ENCODE measurements around the gene SDCCAG8.
A peak's percentile ranks its signal among the peaks of the same experiment; 100 is the strongest.
"Not testable (repeated sequence)": the region's sequence is repeated elsewhere in the genome, so short reads cannot be mapped to it uniquely, and the experiment has no call there.

Gene SDCCAG8

DNA sequence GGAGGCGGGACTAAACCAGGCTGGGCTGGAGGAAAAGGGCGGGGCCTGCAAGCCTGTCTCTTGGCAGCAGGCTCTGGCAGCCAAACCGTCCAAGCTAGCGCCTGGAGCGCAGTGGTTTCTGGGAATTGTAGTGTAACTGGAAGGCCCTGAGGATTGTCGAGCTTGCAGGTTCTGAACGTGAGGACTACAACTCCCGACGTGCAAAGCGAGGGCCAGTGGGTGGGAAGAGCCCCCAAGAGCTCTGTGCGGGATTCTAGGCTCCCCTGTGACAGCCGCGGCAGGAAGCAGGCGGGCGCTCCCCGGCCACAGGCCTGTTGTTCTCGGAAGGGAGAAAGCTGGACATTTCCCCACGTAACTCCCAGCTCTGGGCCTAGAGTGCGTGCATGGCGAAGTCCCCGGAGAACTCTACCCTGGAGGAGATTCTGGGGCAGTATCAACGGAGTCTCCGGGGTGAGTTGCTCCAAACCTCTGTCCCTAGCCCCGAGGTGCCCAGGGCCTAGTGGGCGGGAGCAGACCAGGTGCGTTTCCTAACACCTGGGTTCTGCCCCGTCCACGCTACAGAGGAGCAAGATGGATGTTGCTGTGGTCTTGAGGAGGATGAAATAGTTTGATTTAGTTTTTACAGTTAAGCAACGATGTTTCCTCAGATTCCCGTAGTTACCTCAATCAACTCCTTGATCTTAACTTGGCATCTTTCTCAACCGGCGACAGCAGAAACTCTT lies at the start of gene SDCCAG8:
TSS of gene SDCCAG8 (plus strand) at position 251 of the 722 bp plus-strand sequence. CDS start at position 384, 133 bp downstream.
- no peaks in the 10 kb centered on the region for H3K36me3 ChIP-seq (ENCODE audit: control insufficient read depth in 1 of 2, insufficient read depth in 2 of 2, low read length in 2 of 2)
- no peaks in the 10 kb centered on the region for H3K9me3 ChIP-seq (ENCODE audit: control insufficient read depth in 1 of 2, low read length in 2 of 2)
- no peaks in the 10 kb centered on the region for H3K27me3 ChIP-seq (ENCODE audit: control insufficient read depth in 1 of 2, insufficient read depth in 2 of 2, low read length in 2 of 2)
- H3K9ac ChIP-seq (ENCODE audit: low read depth in 1 of 2, low read length in 2 of 2), result peak within 1 kb of the TSS; percentile 87 to 89
- H3K4me3 ChIP-seq (ENCODE audit: low read depth in 1 of 2, low read length in 2 of 2), result peak within 1 kb of the TSS; percentile 89 to 95
- H3K27ac ChIP-seq (ENCODE audit: low read depth, low read length), result peak within 1 kb of the TSS; percentile 98
- H3K4me1 ChIP-seq (ENCODE audit: control insufficient read depth in 1 of 2, insufficient read depth in 2 of 2, low read length in 2 of 2), result peaks cover 17 to 29% of the 10 kb centered on the region in 2 donors

DNA sequence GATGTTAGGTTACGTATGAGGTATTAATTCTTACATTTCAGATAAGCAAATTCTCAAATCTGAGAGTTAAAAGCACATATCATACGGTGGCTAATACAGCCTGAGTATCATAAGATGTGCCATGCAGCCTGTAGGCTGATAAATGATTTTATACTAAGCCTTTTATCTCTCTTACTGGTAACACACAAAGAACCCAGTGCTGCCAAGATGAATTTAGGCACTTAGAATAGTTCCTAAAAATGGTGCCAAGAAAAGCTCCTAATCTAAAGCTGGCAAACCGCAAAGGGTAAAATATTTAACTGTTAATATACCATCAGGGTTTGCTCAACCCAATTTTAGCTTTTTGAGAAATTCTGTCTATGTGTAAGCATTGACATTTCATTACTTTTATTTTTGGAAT lies 43.9 kb upstream of the SDCCAG8 start:
- H3K4me1 ChIP-seq (ENCODE audit: control insufficient read depth in 1 of 2, insufficient read depth in 2 of 2, low read length in 2 of 2); H3K4me3 ChIP-seq (ENCODE audit: low read depth in 1 of 2, low read length in 2 of 2); H3K9me3 ChIP-seq (ENCODE audit: control insufficient read depth in 1 of 2, low read length in 2 of 2); H3K27me3 ChIP-seq (ENCODE audit: control insufficient read depth in 1 of 2, insufficient read depth in 2 of 2, low read length in 2 of 2); H3K27ac ChIP-seq (ENCODE audit: low read depth, low read length); H3K9ac ChIP-seq (ENCODE audit: low read depth in 1 of 2, low read length in 2 of 2); H3K36me3 ChIP-seq (ENCODE audit: control insufficient read depth in 1 of 2, insufficient read depth in 2 of 2, low read length in 2 of 2): not testable (repeated sequence)

DNA sequence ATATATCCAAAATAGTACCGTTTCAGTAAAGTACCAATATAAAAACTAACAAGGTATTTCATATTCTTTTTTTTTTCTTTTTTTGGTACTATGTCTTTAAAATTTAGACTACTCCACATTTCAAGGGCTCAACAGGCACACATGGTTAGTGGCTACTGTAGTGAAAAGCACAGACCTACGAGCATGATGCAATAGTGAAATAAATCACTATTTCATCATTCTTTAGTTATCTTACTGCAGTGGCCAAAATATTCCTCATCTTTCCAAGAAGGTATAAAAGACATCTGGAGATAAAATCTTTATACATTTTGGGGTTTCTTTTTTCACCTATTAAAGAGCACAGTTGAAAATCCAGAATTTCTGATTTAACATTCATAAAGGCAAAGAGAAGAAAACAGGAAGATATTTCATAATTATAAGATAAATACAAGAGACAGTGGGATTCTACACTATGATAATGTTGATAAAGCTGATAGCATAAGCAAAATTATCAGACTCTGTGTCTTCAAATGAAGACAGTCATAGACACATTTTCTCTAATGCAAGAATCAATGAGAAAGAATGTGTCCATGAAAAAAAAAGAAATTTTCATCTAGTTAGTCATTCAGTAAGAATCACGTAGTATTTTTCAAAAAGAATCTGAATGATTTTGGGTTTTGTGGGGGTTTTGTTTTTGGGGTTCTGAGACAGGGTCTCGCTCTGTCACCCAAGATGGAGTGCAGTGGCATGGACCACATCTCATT lies 42.6 kb upstream of the SDCCAG8 start:
- H3K27ac ChIP-seq (ENCODE audit: low read depth, low read length), result no peak overlapping the region
- H3K36me3 ChIP-seq (ENCODE audit: control insufficient read depth in 1 of 2, insufficient read depth in 2 of 2, low read length in 2 of 2), result peaks cover 0 to 4% of the 10 kb centered on the region in 2 donors
- H3K4me3 ChIP-seq (ENCODE audit: low read depth in 1 of 2, low read length in 2 of 2), result no peak overlapping the region

DNA sequence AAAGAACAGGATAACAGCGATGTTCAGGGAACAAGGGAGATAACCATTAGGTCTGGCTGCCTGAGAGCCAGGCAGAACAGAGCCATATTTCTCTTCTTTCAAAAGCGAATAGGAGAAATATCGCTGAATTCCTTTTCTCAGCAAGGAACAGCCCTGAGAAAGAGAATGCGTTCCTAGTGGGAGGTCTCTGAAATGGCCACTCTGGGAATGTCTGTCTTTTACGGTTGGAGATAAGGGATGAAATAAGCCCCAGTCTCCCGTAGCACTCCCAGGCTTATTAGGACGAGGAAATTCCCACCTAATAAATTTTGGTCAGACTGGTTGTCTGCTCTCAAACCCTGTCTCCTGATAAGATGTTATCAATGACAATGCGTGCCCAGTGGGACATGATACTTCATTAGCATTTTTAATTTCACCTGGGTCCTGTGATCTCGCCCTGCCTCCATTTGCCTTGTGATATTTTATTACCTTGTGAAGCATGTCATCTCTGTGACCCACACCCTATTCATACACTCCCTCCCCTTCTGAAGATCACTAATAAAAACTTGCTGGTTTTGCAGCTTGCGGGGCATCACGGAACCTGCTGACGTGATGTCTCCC lies 40.5 kb upstream of the SDCCAG8 start:
- H3K4me1 ChIP-seq (ENCODE audit: control insufficient read depth in 1 of 2, insufficient read depth in 2 of 2, low read length in 2 of 2); H3K36me3 ChIP-seq (ENCODE audit: control insufficient read depth in 1 of 2, insufficient read depth in 2 of 2, low read length in 2 of 2); H3K27ac ChIP-seq (ENCODE audit: low read depth, low read length); H3K9me3 ChIP-seq (ENCODE audit: control insufficient read depth in 1 of 2, low read length in 2 of 2); H3K27me3 ChIP-seq (ENCODE audit: control insufficient read depth in 1 of 2, insufficient read depth in 2 of 2, low read length in 2 of 2); H3K4me3 ChIP-seq (ENCODE audit: low read depth in 1 of 2, low read length in 2 of 2); H3K9ac ChIP-seq (ENCODE audit: low read depth in 1 of 2, low read length in 2 of 2): not testable (repeated sequence)

More for the DNA sequence above, 42.6 kb upstream of the SDCCAG8 start:
- Histone ChIP-seq H3K9me3 (ENCODE audit: control insufficient read depth in 1 of 2, low read length in 2 of 2) (no peaks in the 10 kb centered on the region), H3K9ac (ENCODE audit: low read depth in 1 of 2, low read length in 2 of 2) (no peak overlapping the region), H3K4me1 (ENCODE audit: control insufficient read depth in 1 of 2, insufficient read depth in 2 of 2, low read length in 2 of 2) (no peaks in the 10 kb centered on the region), H3K27me3 (ENCODE audit: control insufficient read depth in 1 of 2, insufficient read depth in 2 of 2, low read length in 2 of 2) (no peaks in the 10 kb centered on the region)

DNA sequence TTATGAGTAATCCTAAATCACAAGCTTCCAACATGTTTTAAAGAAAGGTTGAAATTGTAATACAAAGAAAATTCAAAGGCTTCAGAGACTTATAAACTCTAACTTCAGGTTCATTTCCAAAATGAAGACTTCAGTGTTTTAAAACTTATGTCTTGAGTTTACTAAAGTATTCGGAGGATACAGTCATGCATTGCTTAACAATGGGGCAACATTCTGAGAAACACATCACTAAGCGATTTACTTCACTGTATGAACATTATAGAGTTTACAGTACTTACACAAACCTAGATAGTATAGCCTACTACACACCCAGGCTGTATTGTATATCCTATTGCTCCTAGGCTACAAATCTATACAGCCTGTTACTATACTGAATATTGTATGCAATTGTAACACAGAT lies 39.1 kb upstream of the SDCCAG8 start:
- no peak overlapping the region for H3K4me3 ChIP-seq (ENCODE audit: low read depth in 1 of 2, low read length in 2 of 2)
- H3K36me3 ChIP-seq (ENCODE audit: control insufficient read depth in 1 of 2, insufficient read depth in 2 of 2, low read length in 2 of 2), result peaks cover 4 to 6% of the 10 kb centered on the region in 2 donors
- H3K27me3 ChIP-seq (ENCODE audit: control insufficient read depth in 1 of 2, insufficient read depth in 2 of 2, low read length in 2 of 2), result no peaks in the 10 kb centered on the region
- no peak overlapping the region for H3K27ac ChIP-seq (ENCODE audit: low read depth, low read length)
- no peaks in the 10 kb centered on the region for H3K4me1 ChIP-seq (ENCODE audit: control insufficient read depth in 1 of 2, insufficient read depth in 2 of 2, low read length in 2 of 2)
- no peaks in the 10 kb centered on the region for H3K9me3 ChIP-seq (ENCODE audit: control insufficient read depth in 1 of 2, low read length in 2 of 2)
- H3K9ac ChIP-seq (ENCODE audit: low read depth in 1 of 2, low read length in 2 of 2), result no peak overlapping the region

DNA sequence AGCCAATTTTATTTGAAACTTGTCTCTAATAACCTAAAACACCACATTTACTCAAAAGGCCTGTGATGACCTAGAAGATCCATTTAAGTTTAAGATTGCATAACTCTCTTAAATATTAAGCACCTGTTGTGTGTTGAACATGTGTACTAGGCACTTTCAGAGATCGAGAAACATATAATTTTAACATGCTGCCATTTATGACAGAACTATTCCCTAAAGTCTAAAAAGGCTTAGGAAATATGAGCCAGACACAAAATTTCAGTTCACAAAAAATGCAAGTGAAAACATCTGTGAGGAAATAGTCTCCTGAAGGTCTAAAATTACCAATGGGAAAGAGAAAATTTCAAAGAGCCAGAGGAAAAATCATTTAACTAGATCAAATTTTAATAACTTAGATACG lies 38.5 kb upstream of the SDCCAG8 start:
- Histone ChIP-seq H3K36me3 (ENCODE audit: control insufficient read depth in 1 of 2, insufficient read depth in 2 of 2, low read length in 2 of 2) (peaks cover 4 to 6% of the 10 kb centered on the region in 2 donors), H3K4me1 (ENCODE audit: control insufficient read depth in 1 of 2, insufficient read depth in 2 of 2, low read length in 2 of 2) (no peaks in the 10 kb centered on the region), H3K27me3 (ENCODE audit: control insufficient read depth in 1 of 2, insufficient read depth in 2 of 2, low read length in 2 of 2) (no peaks in the 10 kb centered on the region), H3K9ac (ENCODE audit: low read depth in 1 of 2, low read length in 2 of 2) (no peak overlapping the region), H3K27ac (ENCODE audit: low read depth, low read length) (no peak overlapping the region), H3K4me3 (ENCODE audit: low read depth in 1 of 2, low read length in 2 of 2) (no peak overlapping the region), H3K9me3 (ENCODE audit: control insufficient read depth in 1 of 2, low read length in 2 of 2) (no peaks in the 10 kb centered on the region)

DNA sequence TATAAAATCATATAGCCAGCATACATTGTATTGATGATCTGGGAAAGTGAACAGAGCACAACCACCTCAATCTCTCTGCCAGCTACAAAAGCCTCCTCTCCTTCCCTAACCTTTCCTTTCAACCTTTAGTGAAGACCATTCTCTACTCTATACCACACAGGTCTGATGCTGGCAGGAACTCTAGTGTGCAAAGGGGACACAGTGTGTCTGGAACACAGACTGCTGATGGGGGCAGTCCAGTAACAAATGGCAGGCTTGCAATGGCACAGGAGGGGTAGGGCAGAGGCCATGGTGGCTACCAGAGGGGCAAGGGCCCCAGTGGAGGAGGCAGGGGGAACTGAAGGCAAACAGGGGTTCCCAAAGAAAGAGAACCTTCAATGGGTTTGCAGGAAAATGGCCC lies 37.8 kb upstream of the SDCCAG8 start:
- Histone ChIP-seq H3K27ac (ENCODE audit: low read depth, low read length) (no peak overlapping the region), H3K4me3 (ENCODE audit: low read depth in 1 of 2, low read length in 2 of 2) (no peak overlapping the region), H3K36me3 (ENCODE audit: control insufficient read depth in 1 of 2, insufficient read depth in 2 of 2, low read length in 2 of 2) (peaks cover 4 to 6% of the 10 kb centered on the region in 2 donors)

DNA sequence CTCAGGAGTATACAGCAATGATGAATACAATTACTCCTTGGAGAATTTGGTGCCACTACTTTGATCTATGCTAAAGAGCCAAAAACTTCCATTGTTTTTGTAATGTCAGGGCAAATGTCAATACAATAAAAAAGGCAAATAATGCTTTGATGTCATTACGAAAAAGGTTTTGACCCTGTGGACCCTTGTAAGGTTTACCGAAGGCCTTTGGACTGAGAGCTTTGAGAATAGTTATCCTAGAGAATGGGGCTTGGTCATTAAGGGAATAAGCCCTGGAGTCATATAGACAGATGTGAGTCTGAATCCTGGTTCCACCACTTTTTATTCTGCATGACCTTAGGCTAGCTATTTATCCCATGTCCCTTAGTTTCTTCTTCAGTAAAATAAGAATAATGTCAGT lies 28.2 kb upstream of the SDCCAG8 start:
- Histone ChIP-seq H3K4me1 (ENCODE audit: control insufficient read depth in 1 of 2, insufficient read depth in 2 of 2, low read length in 2 of 2) (no peaks in the 10 kb centered on the region), H3K9me3 (ENCODE audit: control insufficient read depth in 1 of 2, low read length in 2 of 2) (peaks cover 9 to 31% of the 10 kb centered on the region in 2 donors), H3K36me3 (ENCODE audit: control insufficient read depth in 1 of 2, insufficient read depth in 2 of 2, low read length in 2 of 2) (peaks cover 4 to 5% of the 10 kb centered on the region in 2 donors), H3K27ac (ENCODE audit: low read depth, low read length) (no peak overlapping the region), H3K27me3 (ENCODE audit: control insufficient read depth in 1 of 2, insufficient read depth in 2 of 2, low read length in 2 of 2) (no peaks in the 10 kb centered on the region), H3K9ac (ENCODE audit: low read depth in 1 of 2, low read length in 2 of 2) (no peak overlapping the region), H3K4me3 (ENCODE audit: low read depth in 1 of 2, low read length in 2 of 2) (no peak overlapping the region)

More for the DNA sequence above, 37.8 kb upstream of the SDCCAG8 start:
- H3K9me3 ChIP-seq (ENCODE audit: control insufficient read depth in 1 of 2, low read length in 2 of 2), result no peaks in the 10 kb centered on the region
- no peak overlapping the region for H3K9ac ChIP-seq (ENCODE audit: low read depth in 1 of 2, low read length in 2 of 2)
- H3K4me1 ChIP-seq (ENCODE audit: control insufficient read depth in 1 of 2, insufficient read depth in 2 of 2, low read length in 2 of 2), result no peaks in the 10 kb centered on the region
- H3K27me3 ChIP-seq (ENCODE audit: control insufficient read depth in 1 of 2, insufficient read depth in 2 of 2, low read length in 2 of 2), result no peaks in the 10 kb centered on the region

DNA sequence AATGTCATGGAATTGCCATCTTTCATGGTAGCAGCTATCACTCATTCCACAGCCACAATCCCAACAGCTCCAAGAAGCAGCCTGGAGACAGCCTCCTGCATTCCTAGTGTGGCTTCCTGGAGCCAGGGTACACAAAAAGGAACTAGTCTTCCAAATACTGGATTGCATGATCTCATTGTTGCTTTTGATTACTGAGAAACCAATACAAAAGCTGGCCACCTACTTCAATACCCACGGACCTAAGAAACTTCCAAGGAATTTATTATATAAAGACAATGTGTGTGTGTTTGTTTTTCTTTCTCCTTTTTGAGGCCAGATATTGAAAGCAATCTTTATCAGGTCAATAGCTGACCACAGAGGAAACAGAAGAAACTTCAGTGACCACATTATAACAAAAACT lies 26.3 kb upstream of the SDCCAG8 start:
- H3K9me3 ChIP-seq (ENCODE audit: control insufficient read depth in 1 of 2, low read length in 2 of 2), result peaks cover 9 to 31% of the 10 kb centered on the region in 2 donors
- no peaks in the 10 kb centered on the region for H3K27me3 ChIP-seq (ENCODE audit: control insufficient read depth in 1 of 2, insufficient read depth in 2 of 2, low read length in 2 of 2)
- H3K27ac ChIP-seq (ENCODE audit: low read depth, low read length), result no peak overlapping the region
- peaks cover 0 to 4% of the 10 kb centered on the region in 2 donors for H3K36me3 ChIP-seq (ENCODE audit: control insufficient read depth in 1 of 2, insufficient read depth in 2 of 2, low read length in 2 of 2)
- no peak overlapping the region for H3K4me3 ChIP-seq (ENCODE audit: low read depth in 1 of 2, low read length in 2 of 2)
- no peaks in the 10 kb centered on the region for H3K4me1 ChIP-seq (ENCODE audit: control insufficient read depth in 1 of 2, insufficient read depth in 2 of 2, low read length in 2 of 2)
- no peak overlapping the region for H3K9ac ChIP-seq (ENCODE audit: low read depth in 1 of 2, low read length in 2 of 2)

DNA sequence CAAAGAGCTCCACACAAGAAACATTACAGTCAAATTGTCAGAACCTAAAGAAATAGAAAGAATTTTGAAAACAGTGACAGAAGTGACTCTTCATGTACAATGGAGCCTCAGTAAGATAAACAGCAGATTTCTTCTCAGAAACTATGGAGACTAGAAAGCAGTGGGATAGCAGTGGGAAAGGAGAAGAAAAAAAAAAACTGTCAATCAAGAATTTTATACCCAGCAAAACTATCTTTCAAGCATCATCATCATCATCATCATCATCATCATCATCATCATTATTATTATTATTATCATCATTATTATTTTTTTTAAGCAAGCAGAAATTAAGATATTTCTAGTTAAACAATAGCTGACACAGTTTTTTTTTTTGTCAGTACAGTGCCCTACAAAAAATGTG lies 24.9 kb upstream of the SDCCAG8 start:
- no peak overlapping the region for H3K27ac ChIP-seq (ENCODE audit: low read depth, low read length)
- H3K9me3 ChIP-seq (ENCODE audit: control insufficient read depth in 1 of 2, low read length in 2 of 2), result peaks cover 9 to 31% of the 10 kb centered on the region in 2 donors
- H3K9ac ChIP-seq (ENCODE audit: low read depth in 1 of 2, low read length in 2 of 2), result no peak overlapping the region
- peaks cover 0 to 4% of the 10 kb centered on the region in 2 donors for H3K36me3 ChIP-seq (ENCODE audit: control insufficient read depth in 1 of 2, insufficient read depth in 2 of 2, low read length in 2 of 2)
- H3K27me3 ChIP-seq (ENCODE audit: control insufficient read depth in 1 of 2, insufficient read depth in 2 of 2, low read length in 2 of 2), result no peaks in the 10 kb centered on the region
- no peaks in the 10 kb centered on the region for H3K4me1 ChIP-seq (ENCODE audit: control insufficient read depth in 1 of 2, insufficient read depth in 2 of 2, low read length in 2 of 2)
- H3K4me3 ChIP-seq (ENCODE audit: low read depth in 1 of 2, low read length in 2 of 2), result no peak overlapping the region

Data from duodenal mucosa (tissue), 2 donors.